ENCODE data around the gene CCDC24. TPM values are rescaled to one million over a fixed set of nuclear protein-coding genes. Genes with fewer than 3 reads are reported as not detected.
A peak's percentile ranks its signal among the peaks of the same experiment; 100 is the strongest.

Gene CCDC24
- 0.89 TPM for total RNA-seq
- long read RNA-seq, partial matches to known transcripts: 0 of 1 reads
- long read RNA-seq, other reads (novel, unspliced or antisense): 1 of 1 reads

DNA sequence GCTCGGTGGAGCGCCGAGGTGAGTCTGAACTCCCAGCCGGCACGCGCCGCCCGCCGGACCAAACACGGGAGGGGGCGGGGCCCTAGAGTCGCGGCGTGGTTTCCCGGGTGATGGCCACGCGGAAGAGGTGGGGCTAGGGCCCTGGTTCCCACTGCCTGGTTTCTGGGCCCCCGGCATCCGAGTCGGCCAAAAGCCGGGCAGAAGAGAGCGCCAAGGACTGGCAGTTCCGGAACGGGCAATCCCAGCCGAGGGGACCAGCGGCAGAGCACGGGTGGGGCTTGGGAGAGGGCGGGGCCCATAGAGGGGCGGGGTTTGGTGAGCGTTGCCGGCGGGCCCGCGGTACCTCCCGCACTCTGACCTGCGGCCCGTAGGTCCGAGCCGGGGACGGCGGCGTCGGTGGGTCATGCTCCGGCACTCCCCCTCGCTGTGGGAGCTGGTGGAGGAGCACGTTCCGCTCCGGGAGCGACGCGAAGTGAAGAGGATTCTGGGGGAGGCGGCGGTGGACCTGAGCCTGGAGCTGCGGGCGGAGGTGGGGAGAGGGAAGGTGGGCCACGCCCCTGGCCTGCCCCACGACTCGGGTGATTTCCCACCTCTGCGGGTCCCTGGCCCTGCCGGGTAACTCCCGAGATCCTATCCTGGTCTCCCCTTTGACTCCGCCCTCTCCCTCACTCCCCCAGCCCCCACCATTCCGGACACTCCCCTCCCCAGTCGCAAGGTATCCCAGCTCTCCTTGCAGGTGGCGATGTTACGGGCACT lies at the start of gene CCDC24:
CCDC24 (plus strand) TSS at position 124 of the 756 bp plus-strand sequence; CDS start at position 404, 280 bp downstream.
- DNase-seq (ENCODE audit: missing footprints) (peak; percentile 94), ATAC-seq (peak; percentile 89)
- intact Hi-C loops (cut with DNase I): no loop called here

GRCh38 chr1:43942411-43942810 lies 49.0 kb upstream of the CCDC24 start:
- intact Hi-C loops (cut with DNase I): no loop called here
- DNase-seq (ENCODE audit: missing footprints) (no peak), ATAC-seq (no peak)

GRCh38 chr1:43944860-43945259 lies 46.5 kb upstream of the CCDC24 start:
- DNase-seq (ENCODE audit: missing footprints) (no peak), ATAC-seq (no peak)
- intact Hi-C loops (cut with DNase I): loop anchor here (5.0 kb wide), 1 partner anchor 183 kb away; no protein-coding TSS in a partner anchor

DNA sequence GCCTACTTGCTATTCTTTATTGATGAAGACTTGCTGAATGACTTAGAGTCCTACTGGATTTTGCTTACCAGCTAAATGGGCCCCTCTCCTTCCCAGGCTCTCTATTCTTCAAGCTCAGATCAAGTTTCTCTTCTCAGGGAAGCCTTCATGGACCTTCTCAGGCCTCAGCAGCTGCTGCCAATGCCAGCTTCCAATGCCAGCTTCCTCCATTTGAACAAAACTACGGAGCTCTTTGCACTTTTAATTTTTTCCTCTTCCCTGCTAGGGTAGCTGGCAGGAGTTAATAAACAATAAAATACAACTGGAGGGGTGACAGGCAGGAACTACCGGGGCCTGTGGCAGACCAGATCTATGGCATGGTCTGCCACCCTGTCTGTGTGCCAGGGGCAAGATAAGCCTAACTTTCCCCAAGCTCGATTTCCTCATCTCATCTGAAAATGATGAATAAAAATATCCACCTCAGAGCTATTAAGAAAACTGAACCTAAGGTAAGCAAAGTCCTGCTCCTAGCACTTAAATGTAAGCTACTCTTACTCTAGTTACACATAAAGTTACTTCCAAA lies 45.6 kb upstream of the CCDC24 start:
- intact Hi-C loops (cut with DNase I): loop anchor here (1.0 to 5.0 kb wide), 2 partner anchors 29 to 183 kb away; partner anchors contain the start of gene ATP6V0B
- DNase-seq (ENCODE audit: missing footprints) (no peak), ATAC-seq (no peak)

- intact Hi-C loops (cut with DNase I): loop anchor here (1.0 to 5.0 kb wide), 2 partner anchors 28 to 184 kb away; partner anchors contain the start of gene ATP6V0B
- DNase-seq (ENCODE audit: missing footprints) (peak; percentile 98), ATAC-seq (peak; percentile 98)
Measured at GRCh38 chr1:43946236-43947060, 45.0 kb upstream of the CCDC24 start, which contains the start of gene IPO13. IPO13 (plus strand) TSS chr1:43946950; CDS start chr1:43947601, 651 bp downstream.

DNA sequence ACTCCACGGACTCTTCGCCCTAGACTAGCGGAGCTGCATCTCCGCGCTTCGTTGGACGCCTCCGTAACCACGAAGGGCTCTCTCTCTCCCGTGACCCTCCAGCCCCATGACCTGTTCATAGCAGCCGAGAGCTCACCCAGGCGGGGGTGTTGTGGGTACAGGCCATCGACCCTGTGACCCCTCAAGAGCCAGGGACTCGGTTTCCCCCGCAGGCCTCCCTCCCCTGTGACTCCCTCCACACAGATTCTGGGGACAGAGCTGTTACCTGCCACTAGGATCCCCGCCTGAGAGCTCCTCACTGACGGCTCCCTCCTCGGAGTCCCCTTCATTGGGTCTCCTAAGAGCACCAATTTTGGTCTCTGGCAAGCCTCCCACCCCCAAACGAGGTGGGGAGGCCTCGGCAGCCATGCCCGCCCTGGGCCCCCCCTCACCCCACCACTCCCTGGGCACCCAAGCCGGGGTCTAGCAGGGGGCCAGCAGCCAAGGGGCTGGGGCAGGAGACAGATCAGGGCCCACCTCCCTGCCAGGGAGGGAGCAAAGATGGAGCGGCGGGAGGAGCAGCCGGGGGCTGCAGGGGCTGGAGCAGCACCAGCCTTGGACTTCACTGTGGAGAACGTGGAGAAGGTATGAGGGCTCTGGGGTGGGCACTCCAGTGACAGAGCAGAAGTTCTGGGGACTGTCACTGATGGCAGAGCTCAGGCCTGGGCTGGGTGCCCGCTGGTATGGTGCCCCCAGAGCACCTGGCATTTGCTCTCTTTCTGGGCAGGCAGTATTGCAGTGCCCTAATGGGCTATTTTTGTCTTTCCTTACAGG lies 44.1 kb upstream of the CCDC24 start:
- ATAC-seq (peak; percentile 38), DNase-seq (ENCODE audit: missing footprints) (no peak)
- intact Hi-C loops (cut with DNase I): loop anchor here (5.0 kb wide), 1 partner anchor 185 kb away; no protein-coding TSS in a partner anchor

GRCh38 chr1:43947874-43948437 lies 43.4 kb upstream of the CCDC24 start:
- ATAC-seq (no peak), DNase-seq (ENCODE audit: missing footprints) (no peak)
- intact Hi-C loops (cut with DNase I): loop anchor here (5.0 kb wide), 1 partner anchor 186 kb away; no protein-coding TSS in a partner anchor

DNA sequence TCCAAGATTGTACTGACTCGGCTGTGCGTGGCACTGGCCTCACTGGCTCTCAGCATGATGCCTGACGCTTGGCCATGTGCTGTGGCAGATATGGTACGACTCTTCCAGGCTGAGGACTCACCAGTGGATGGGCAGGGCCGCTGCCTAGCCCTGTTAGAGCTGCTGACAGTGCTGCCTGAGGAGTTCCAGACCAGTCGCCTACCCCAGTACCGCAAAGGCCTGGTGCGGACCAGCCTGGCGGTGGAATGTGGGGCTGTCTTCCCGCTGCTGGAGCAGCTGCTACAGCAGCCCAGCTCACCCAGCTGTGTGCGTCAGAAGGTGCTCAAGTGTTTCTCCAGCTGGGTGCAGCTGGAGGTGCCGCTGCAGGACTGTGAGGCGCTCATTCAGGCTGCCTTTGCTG lies 41.7 kb upstream of the CCDC24 start:
- DNase-seq (ENCODE audit: missing footprints): no peak
- intact Hi-C loops (cut with DNase I): loop anchor here (5.0 kb wide), 1 partner anchor 187 kb away; no protein-coding TSS in a partner anchor
- no peak for ATAC-seq

- no peak for ATAC-seq
- intact Hi-C loops (cut with DNase I): no loop called here
Measured at GRCh38 chr1:43951021-43951985, 40.1 kb upstream of the CCDC24 start.

GRCh38 chr1:43952731-43953346 lies 38.6 kb upstream of the CCDC24 start:
- ATAC-seq (no peak), DNase-seq (ENCODE audit: missing footprints) (no peak)
- intact Hi-C loops (cut with DNase I): no loop called here

More at GRCh38 chr1:43951021-43951985, 40.1 kb upstream of the CCDC24 start:
- no peak for DNase-seq (ENCODE audit: missing footprints)

GRCh38 chr1:43953361-43953760 lies 38.0 kb upstream of the CCDC24 start:
- ATAC-seq: no peak
- no peak for DNase-seq (ENCODE audit: missing footprints)
- intact Hi-C loops (cut with DNase I): no loop called here

DNA sequence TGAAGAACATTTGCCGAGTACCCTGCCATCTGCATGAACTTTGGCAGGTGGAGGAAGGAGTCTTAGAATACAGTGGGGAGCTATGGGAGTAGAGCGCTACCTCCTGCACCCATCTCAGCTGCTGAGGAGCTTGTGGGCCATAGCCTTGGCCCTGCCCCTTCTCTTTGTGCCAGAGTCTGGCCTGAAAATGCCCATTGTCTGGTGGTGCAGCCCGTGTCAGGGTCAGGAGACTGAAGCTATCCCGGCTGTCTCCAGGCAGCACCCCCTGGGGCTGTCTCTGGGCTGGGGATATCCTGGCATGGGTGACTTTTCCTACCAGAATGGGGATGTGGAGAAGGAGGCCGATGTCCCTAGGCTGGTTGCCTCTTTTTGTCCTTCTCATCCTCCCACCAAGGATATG lies 37.4 kb upstream of the CCDC24 start:
- DNase-seq (ENCODE audit: missing footprints) (no peak), ATAC-seq (no peak)
- intact Hi-C loops (cut with DNase I): no loop called here

- ATAC-seq: no peak
- intact Hi-C loops (cut with DNase I): no loop called here
- DNase-seq (ENCODE audit: missing footprints): no peak
Measured at GRCh38 chr1:43956234-43956633, 35.2 kb upstream of the CCDC24 start.

GRCh38 chr1:43957407-43958040 lies 33.9 kb upstream of the CCDC24 start:
- no peak for ATAC-seq
- no peak for DNase-seq (ENCODE audit: missing footprints)
- intact Hi-C loops (cut with DNase I): no loop called here

GRCh38 chr1:43958351-43959255 lies 32.8 kb upstream of the CCDC24 start:
- intact Hi-C loops (cut with DNase I): no loop called here
- no peak for ATAC-seq

More at GRCh38 chr1:43958351-43959255, 32.8 kb upstream of the CCDC24 start:
- DNase-seq (ENCODE audit: missing footprints): no peak
